T-helper 9 cell (primary cell): ENCODE data around the gene SEMA3A.
"Not testable (repeated sequence)": the region's sequence is repeated elsewhere in the genome, so short reads cannot be mapped to it uniquely, and the experiment has no call there.

Experiments used
- DNase-seq: peaks from one replicate; pipeline ENCODE4 v3.0.0-alpha.2; 2020
- total RNA-seq, 2 donors: gene quantifications; one replicate each; lab custom pipeline; 2026; lab: John Stamatoyannopoulos, UW

Gene SEMA3A
- 0 to 0.07 reads per million in 2 donors for total RNA-seq

GRCh38 chr7:84194484-84195271, at the start of gene SEMA3A:
SEMA3A (minus strand) TSS chr7:84194789; CDS start chr7:84194586, 203 bp downstream.
- no peak for DNase-seq

GRCh38 chr7:84243037-84243436, 48.4 kb upstream of the SEMA3A start:
- DNase-seq: not testable (repeated sequence)

- no peak for DNase-seq
These were observed 44.0 kb upstream of the SEMA3A start for GRCh38 chr7:84238596-84238995.

GRCh38 chr7:84237533-84238173, 43.1 kb upstream of the SEMA3A start:
- DNase-seq: no peak

GRCh38 chr7:84236398-84236797, 41.8 kb upstream of the SEMA3A start:
- DNase-seq: no peak

- DNase-seq: no peak
These were observed 38.1 kb upstream of the SEMA3A start for GRCh38 chr7:84232646-84233045.

GRCh38 chr7:84231157-84231556, 36.6 kb upstream of the SEMA3A start:
- no peak for DNase-seq

- no peak for DNase-seq
These were observed 35.9 kb upstream of the SEMA3A start for GRCh38 chr7:84230491-84230890.

GRCh38 chr7:84228526-84228925, 33.9 kb upstream of the SEMA3A start:
- DNase-seq: no peak

GRCh38 chr7:84226759-84227158, 32.2 kb upstream of the SEMA3A start:
- no peak for DNase-seq

- DNase-seq: no peak
These were observed 29.9 kb upstream of the SEMA3A start for GRCh38 chr7:84224505-84224904.

GRCh38 chr7:84219310-84219709, 24.7 kb upstream of the SEMA3A start:
- no peak for DNase-seq

GRCh38 chr7:84218681-84219080, 24.1 kb upstream of the SEMA3A start:
- DNase-seq: no peak

- no peak for DNase-seq
These were observed 21.9 kb upstream of the SEMA3A start for GRCh38 chr7:84216472-84216871.

GRCh38 chr7:84214757-84215156, 20.2 kb upstream of the SEMA3A start:
- not testable (repeated sequence) for DNase-seq

GRCh38 chr7:84210301-84210700, 15.7 kb upstream of the SEMA3A start:
- DNase-seq: no peak

GRCh38 chr7:84209006-84209405, 14.4 kb upstream of the SEMA3A start:
- no peak for DNase-seq

- DNase-seq: no peak
These were observed 13.0 kb upstream of the SEMA3A start for GRCh38 chr7:84207615-84208014.

- no peak for DNase-seq
These were observed 12.4 kb upstream of the SEMA3A start for GRCh38 chr7:84207025-84207424.

- no peak for DNase-seq
These were observed 10.1 kb upstream of the SEMA3A start for GRCh38 chr7:84204655-84205054.

- DNase-seq: no peak
These were observed 8.3 kb upstream of the SEMA3A start for GRCh38 chr7:84202855-84203254.

GRCh38 chr7:84200859-84201258, 6.3 kb upstream of the SEMA3A start:
- no peak for DNase-seq

GRCh38 chr7:84199216-84199615, 4.6 kb upstream of the SEMA3A start:
- no peak for DNase-seq

- no peak for DNase-seq
These were observed 1.5 kb upstream of the SEMA3A start for GRCh38 chr7:84196084-84196503.
